H1 (cell line): ENCODE results near the gene BAD. TPM values are rescaled to one million over a fixed set of nuclear protein-coding genes. Genes with fewer than 3 reads are reported as not detected.

Source experiments
- CTCF ChIA-PET: fragments of 300-600 bp; sonication (Branson Sonifier 250); formaldehyde crosslinking; loops from one replicate; lab custom pipeline; 2021; ENCODE audit not compliant: partially characterized antibody; lab: Charles Lee
- POLR2A ChIA-PET: fragments of 300-600 bp; sonication (Branson Sonifier 250); formaldehyde crosslinking; loops from one replicate; lab custom pipeline; 2021; ENCODE audit warnings: inconsistent platforms; ENCODE audit not compliant: partially characterized antibody; lab: Charles Lee
- DNase-seq, 2 experiments: peaks; one replicate each; pipeline versions ENCODE4 v3.0.0 to v3.0.0-alpha.2; 2010 to 2022; ENCODE audit warnings: low spot score in 2 of 2, low read depth in 1 of 2, mixed read lengths in 1 of 2
- FAIRE-seq: peaks from 2 replicates; lab custom pipeline; 2011; peaks lifted over from hg19 to GRCh38; lab: Jason Lieb, UNC
- H2AFZ ChIP-seq: 2 replicates; pipeline ENCODE4 v1.8.1; 2012; ENCODE audit warnings: low read length, inconsistent platforms
- H2AK5ac ChIP-seq: 2 replicates; pipeline ENCODE4 v1.6.1; 2013; ENCODE audit warnings: low read depth, low read length
- H2BK120ac ChIP-seq: replicated peaks from 2 replicates; pipeline ENCODE3; 2013; ENCODE audit warnings: low read depth, low read length, inconsistent platforms
- H2BK12ac ChIP-seq: 2 replicates; pipeline ENCODE4 v1.6.1; 2013; ENCODE audit warnings: low read depth, low read length
- H2BK15ac ChIP-seq: 2 replicates; pipeline ENCODE4 v1.6.1; 2013; ENCODE audit warnings: low read length
- H2BK20ac ChIP-seq: 2 replicates; pipeline ENCODE4 v1.6.1; 2013; ENCODE audit warnings: low read length
- H2BK5ac ChIP-seq: 2 replicates; pipeline ENCODE4 v1.6.1; 2013; ENCODE audit warnings: low read depth, low read length
- H3K14ac ChIP-seq: 2 replicates; pipeline ENCODE4 v1.6.1; 2013; ENCODE audit warnings: inconsistent platforms; ENCODE audit not compliant: insufficient read length
- H3K18ac ChIP-seq: 2 replicates; pipeline ENCODE4 v1.6.1; 2013; ENCODE audit warnings: low read length; ENCODE audit errors: extremely low read depth
- H3K23ac ChIP-seq: 2 replicates; pipeline ENCODE4 v1.6.1; 2013; ENCODE audit warnings: inconsistent platforms; ENCODE audit not compliant: insufficient read length
- H3K23me2 ChIP-seq: 2 replicates; pipeline ENCODE4 v1.6.1; 2013; ENCODE audit warnings: low read depth, low read length
- H3K27ac ChIP-seq: 2 replicates; pipeline ENCODE4 v1.6.1; 2011; ENCODE audit warnings: low read depth, low read length, inconsistent platforms
- H3K27me3 ChIP-seq, 4 experiments: replicated peaks in 1 of 4; 1 replicate in 1 of 4; 2 replicates in 3 of 4; pipeline versions ENCODE4 v1.6.1 to v1.8.1; 2011 to 2013; ENCODE audit warnings: low read length in 3 of 4, mild to moderate bottlenecking in 3 of 4, inconsistent platforms in 2 of 4, mixed read lengths in 2 of 4, moderate library complexity in 1 of 4; ENCODE audit not compliant: control insufficient read depth in 3 of 4, insufficient read depth in 3 of 4; ENCODE audit errors: extremely low read depth in 1 of 4
- H3K36me3 ChIP-seq, 4 experiments: 2 replicates each; pipeline versions ENCODE4 v1.6.1 to v1.8.1; 2011 to 2013; ENCODE audit warnings: mild to moderate bottlenecking in 4 of 4, low read length in 3 of 4, moderate library complexity in 2 of 4, control low read depth in 1 of 4, inconsistent platforms in 1 of 4; ENCODE audit not compliant: insufficient read depth in 4 of 4, control insufficient read depth in 2 of 4
- H3K4ac ChIP-seq: replicated peaks from 2 replicates; pipeline ENCODE3; 2013; ENCODE audit warnings: low read length, low read depth, mixed read lengths, inconsistent platforms; ENCODE audit not compliant: insufficient read length
- H3K4me1 ChIP-seq, 4 experiments: replicated peaks in 1 of 4; 1 replicate in 1 of 4; 2 replicates in 3 of 4; pipeline versions ENCODE4 v1.6.1 to v1.8.1; 2011 to 2013; ENCODE audit warnings: low read length in 3 of 4, inconsistent platforms in 2 of 4, mixed read lengths in 1 of 4; ENCODE audit not compliant: insufficient read depth in 4 of 4, control insufficient read depth in 3 of 4
- H3K4me2 ChIP-seq, 2 experiments: 2 replicates each; pipeline versions ENCODE4 v1.6.1 to v1.8.1; 2011 to 2013; ENCODE audit warnings: low read depth in 2 of 2, low read length in 2 of 2, control low read depth in 1 of 2, inconsistent platforms in 1 of 2, mild to moderate bottlenecking in 1 of 2; ENCODE audit not compliant: insufficient read depth in 1 of 2
- H3K4me3 ChIP-seq, 4 experiments: fragments of 200-600, 300-600 bp in 1 of 4; sonication (generic), shearing (Covaris generic), sonication (Bioruptor Twin) in 1 of 4; 2 replicates each; pipeline versions ENCODE4 v1.5.1 to v1.8.1; 2011 to 2016; ENCODE audit warnings: low read length in 4 of 4, low read depth in 3 of 4, control low read depth in 2 of 4, inconsistent platforms in 2 of 4, mild to moderate bottlenecking in 2 of 4, mixed read lengths in 1 of 4, moderate library complexity in 1 of 4; ENCODE audit not compliant: insufficient read depth in 2 of 4; ENCODE audit errors: extremely low read depth in 1 of 4
- H3K56ac ChIP-seq: replicated peaks from 2 replicates; pipeline ENCODE3; 2013; ENCODE audit warnings: low read depth, mild to moderate bottlenecking, mixed read lengths, low read length, inconsistent platforms; ENCODE audit not compliant: insufficient read length
- H3K79me1 ChIP-seq: 2 replicates; pipeline ENCODE4 v1.6.1; 2013; ENCODE audit warnings: low read depth, low read length, control low read depth
- H3K79me2 ChIP-seq, 2 experiments: 2 replicates each; pipeline versions ENCODE4 v1.6.1 to v1.8.1; 2012 to 2013; ENCODE audit warnings: low read length in 2 of 2, mild to moderate bottlenecking in 2 of 2, inconsistent platforms in 1 of 2; ENCODE audit not compliant: insufficient read depth in 2 of 2, control insufficient read depth in 1 of 2
- H3K9ac ChIP-seq, 4 experiments: replicated peaks in 1 of 4; 1 replicate in 1 of 4; 2 replicates in 3 of 4; pipeline versions ENCODE4 v1.6.1 to v1.8.1; 2011 to 2013; ENCODE audit warnings: low read depth in 3 of 4, low read length in 3 of 4, control low read depth in 2 of 4, mild to moderate bottlenecking in 2 of 4, moderate library complexity in 2 of 4, inconsistent platforms in 1 of 4; ENCODE audit errors: extremely low read depth in 1 of 4
- H3K9me3 ChIP-seq, 2 experiments: 2 replicates each; pipeline versions ENCODE4 v1.6.1 to v1.8.1; 2012 to 2013; ENCODE audit warnings: mild to moderate bottlenecking in 2 of 2, moderate library complexity in 2 of 2, control low read depth in 1 of 2, inconsistent platforms in 1 of 2, low read depth in 1 of 2, low read length in 1 of 2, mixed read lengths in 1 of 2; ENCODE audit not compliant: insufficient read depth in 2 of 2
- H4K20me1 ChIP-seq, 2 experiments: replicated peaks in 1 of 2; 2 replicates each; pipeline versions ENCODE3 to v1.8.1; 2011 to 2013; ENCODE audit warnings: inconsistent platforms in 2 of 2, low read length in 2 of 2, mild to moderate bottlenecking in 1 of 2; ENCODE audit not compliant: insufficient read depth in 2 of 2, control insufficient read depth in 1 of 2
- H4K5ac ChIP-seq: 2 replicates; pipeline ENCODE4 v1.6.1; 2013; ENCODE audit warnings: low read length, low read depth, mixed read lengths, inconsistent platforms; ENCODE audit not compliant: insufficient read length
- H4K8ac ChIP-seq: 2 replicates; pipeline ENCODE4 v1.8.0; 2013; ENCODE audit warnings: mild to moderate bottlenecking, moderate library complexity, low read length, inconsistent platforms; ENCODE audit not compliant: insufficient read depth; ENCODE audit errors: extremely low read depth
- H4K91ac ChIP-seq: replicated peaks from 2 replicates; pipeline ENCODE3; 2013; ENCODE audit warnings: low read length, mixed read lengths, inconsistent platforms; ENCODE audit not compliant: insufficient read length
- HDAC6 ChIP-seq: IDR thresholded peaks from one replicate; pipeline ENCODE4 v1.7.1; 2012; ENCODE audit warnings: low read depth, mild to moderate bottlenecking, inconsistent platforms, low read length, moderate library complexity
- JUND ChIP-seq: IDR thresholded peaks from 2 replicates; pipeline ENCODE4 v1.6.1; 2011; ENCODE audit warnings: mild to moderate bottlenecking, improper control_type of control experiment, low read length
- MAFK ChIP-seq: IDR thresholded peaks from 2 replicates; pipeline ENCODE4 v1.6.1; 2012; ENCODE audit warnings: low read depth, mild to moderate bottlenecking, improper control_type of control experiment, low read length
- NANOG ChIP-seq: IDR thresholded peaks from 2 replicates; pipeline ENCODE4 v1.6.1; 2011; ENCODE audit warnings: low read length, low read depth, mild to moderate bottlenecking, inconsistent platforms; ENCODE audit not compliant: insufficient read depth, poor library complexity, severe bottlenecking
- POU5F1 ChIP-seq: IDR thresholded peaks from 2 replicates; pipeline ENCODE4 v1.6.1; 2011; ENCODE audit warnings: low read depth, mild to moderate bottlenecking, low read length, moderate library complexity
- SP2 ChIP-seq: IDR thresholded peaks from 2 replicates; pipeline ENCODE4 v1.6.1; 2012; ENCODE audit warnings: mild to moderate bottlenecking, low read length, inconsistent platforms
- TEAD4 ChIP-seq: IDR thresholded peaks from 2 replicates; pipeline ENCODE4 v1.6.1; 2012; ENCODE audit warnings: low read depth, low read length, inconsistent platforms, mixed read lengths
- WGBS, 2 experiments: shearing (Covaris generic) in 1 of 2; methylation state at CpG; one replicate each; pipeline versions ENCODE4 v1.1.6 to v1.1.7; 2013 to 2015; ENCODE audit warnings: low lambda C conversion rate in 2 of 2, mixed read lengths in 2 of 2, inconsistent platforms in 1 of 2, low coverage in 1 of 2, missing lambda C conversion rate in 1 of 2; ENCODE audit not compliant: insufficient replicate concordance in 2 of 2, insufficient coverage in 1 of 2, insufficient read length in 1 of 2; ENCODE audit errors: extremely low coverage in 1 of 2, missing lambda C conversion rate in 1 of 2; 5-methylcytosine and 5-hydroxymethylcytosine counted together
- polyA plus RNA-seq, 7 experiments: library from polyadenylated mRNA; depleted of rRNA in 3 of 7; stranded (reverse) in 5 of 7; unstranded in 2 of 7; fragments of >200 nt in 5 of 7; fragments of 200-250 nt in 2 of 7; gene quantifications; 1 replicate in 5 of 7; 2 replicates in 1 of 7; 4 replicates in 1 of 7; pipeline versions ENCODE4 v1.2.1 to v1.2.3, GENCODE V29; 2011 to 2013; ENCODE audit warnings: missing spikeins in 2 of 7, mixed read lengths in 2 of 7
- total RNA-seq: library from RNA; stranded (reverse); fragmentation: NEBNext Ultra II Directional; extraction: Animal tissue kit (Norgen Biotek cat#: 25700); gene quantifications from 2 replicates; pipeline ENCODE4 v1.2.1, GENCODE V29; 2021
- TF ChIP-seq, protein P1 (sequence below): IDR thresholded peaks from 2 replicates; pipeline ENCODE4 v1.6.1; 2011; ENCODE audit warnings: low read depth, mild to moderate bottlenecking, low read length; ENCODE audit not compliant: insufficient read depth
- TF ChIP-seq, protein P2 (sequence below): IDR thresholded peaks from 2 replicates; pipeline ENCODE4 v1.6.1; 2011; ENCODE audit warnings: low read length, improper control_type of control experiment

The BAD gene
- total and polyA plus RNA-seq, 2 of the 8 experiments (the other 6 are each of a cell fraction or from before 2014, with no cell fraction given) = 23.1 to 33.7 TPM

DNA sequence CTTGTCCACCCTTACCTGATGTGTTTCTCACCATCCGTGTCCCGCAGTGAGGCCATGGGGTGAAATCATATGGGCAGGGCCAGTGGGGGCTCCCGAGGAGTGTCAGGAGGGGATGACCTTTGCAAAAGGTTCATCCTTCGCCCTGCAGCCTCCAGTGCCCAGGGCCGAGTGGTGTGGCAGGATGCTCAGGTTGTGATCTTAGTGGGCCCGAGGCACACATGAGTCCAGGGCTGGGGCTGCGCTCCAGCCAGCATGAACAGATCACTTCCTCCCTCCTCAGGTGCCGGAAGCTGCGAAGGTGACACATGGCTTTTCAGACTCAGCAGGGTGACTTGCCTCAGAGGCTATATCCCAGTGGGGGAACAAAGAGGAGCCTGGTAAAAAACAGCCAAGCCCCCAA, 46.4 kb downstream of the BAD start:
- no peak overlapping the region for H3K23ac ChIP-seq
- H3K18ac ChIP-seq = no peak overlapping the region
- H3K36me3 ChIP-seq = peaks cover 0 to 5% (median 1%) of the 10 kb centered on the region in 4 experiments; a peak in 1 of 8 replicates
- no peak overlapping the region for H3K9ac ChIP-seq
- H3K27ac ChIP-seq = no peak overlapping the region
- peaks cover 18% of the 10 kb centered on the region for H3K23me2 ChIP-seq
- WGBS, 2 experiments = 97% methylated on average over 9 of the region's 9 CpGs; no CpG with 5 or more reads in 1 of the 2 experiments
- H3K56ac ChIP-seq = no peak overlapping the region
- no peak overlapping the region for H2BK15ac ChIP-seq
- POLR2A ChIA-PET = interaction anchor here (1.0 to 11.9 kb wide), 9 partner anchors 9 to 79 kb away, joined by 3 to 190 read pairs (median 4); partner anchors contain the start of genes FKBP2, NUDT22, PLCB3 and PPP1R14B
- CTCF ChIA-PET = interaction anchor here (0.6 to 8.6 kb wide), 9 partner anchors 9 to 1495 kb away, joined by 3 to 51 read pairs (median 6); partner anchors contain the start of genes FERMT3, PLCB3 and PPP1R14B
- H4K91ac ChIP-seq = no peak overlapping the region
- no peak overlapping the region for H3K4me3 ChIP-seq
- no peak overlapping the region for H3K4ac ChIP-seq
- no peaks in the 10 kb centered on the region for H3K9me3 ChIP-seq
- H4K8ac ChIP-seq = no peak overlapping the region
- no peak overlapping the region for H4K5ac ChIP-seq
- no peak overlapping the region for H2BK5ac ChIP-seq
- H2BK12ac ChIP-seq = no peak overlapping the region
- no peak for DNase-seq
- H2AFZ ChIP-seq = no peak overlapping the region
- H2BK20ac ChIP-seq = no peak overlapping the region
- no peak overlapping the region for H2AK5ac ChIP-seq
- no peak for TF ChIP-seq NANOG
- no peak for TF ChIP-seq HDAC6
- TF ChIP-seq TEAD4 = no peak
- TF ChIP-seq, protein P1, sequence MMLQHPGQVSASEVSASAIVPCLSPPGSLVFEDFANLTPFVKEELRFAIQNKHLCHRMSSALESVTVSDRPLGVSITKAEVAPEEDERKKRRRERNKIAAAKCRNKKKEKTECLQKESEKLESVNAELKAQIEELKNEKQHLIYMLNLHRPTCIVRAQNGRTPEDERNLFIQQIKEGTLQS = no peak
- no peak for TF ChIP-seq SP2
- TF ChIP-seq, protein P2, sequence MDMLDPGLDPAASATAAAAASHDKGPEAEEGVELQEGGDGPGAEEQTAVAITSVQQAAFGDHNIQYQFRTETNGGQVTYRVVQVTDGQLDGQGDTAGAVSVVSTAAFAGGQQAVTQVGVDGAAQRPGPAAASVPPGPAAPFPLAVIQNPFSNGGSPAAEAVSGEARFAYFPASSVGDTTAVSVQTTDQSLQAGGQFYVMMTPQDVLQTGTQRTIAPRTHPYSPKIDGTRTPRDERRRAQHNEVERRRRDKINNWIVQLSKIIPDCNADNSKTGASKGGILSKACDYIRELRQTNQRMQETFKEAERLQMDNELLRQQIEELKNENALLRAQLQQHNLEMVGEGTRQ = no peak
- no peak for TF ChIP-seq POU5F1
- TF ChIP-seq JUND = no peak
- TF ChIP-seq MAFK = no peak
- TF ChIP-seq, all 59 proteins: peak for 0
- FAIRE-seq = no peak
- Histone ChIP-seq H3K79me1 (no peaks in the 10 kb centered on the region), H3K27me3 (peaks cover 0 to 3% (median 0%) of the 10 kb centered on the region in 4 experiments; a peak in 3 of 7 replicates), H4K20me1 (peaks cover 0 to 8% of the 10 kb centered on the region in 2 experiments), H2BK120ac (no peak overlapping the region), H3K4me2 (no peak overlapping the region), H3K14ac (no peak overlapping the region), H3K79me2 (peaks cover 0 to 5% of the 10 kb centered on the region in 2 experiments; a peak in 1 of 4 replicates), H3K4me1 (peaks cover 0 to 17% (median 7%) of the 10 kb centered on the region in 4 experiments; a peak in 6 of 7 replicates)
